ENCODE data around the gene CYTL1. TPM values are rescaled to one million over a fixed set of nuclear protein-coding genes. Genes with fewer than 3 reads are reported as not detected.

Gene CYTL1
- total and polyA plus RNA-seq, 9 of the 15 experiments (the other 6 are each of a cell fraction or from before 2014, with no cell fraction given) = not detected

DNA sequence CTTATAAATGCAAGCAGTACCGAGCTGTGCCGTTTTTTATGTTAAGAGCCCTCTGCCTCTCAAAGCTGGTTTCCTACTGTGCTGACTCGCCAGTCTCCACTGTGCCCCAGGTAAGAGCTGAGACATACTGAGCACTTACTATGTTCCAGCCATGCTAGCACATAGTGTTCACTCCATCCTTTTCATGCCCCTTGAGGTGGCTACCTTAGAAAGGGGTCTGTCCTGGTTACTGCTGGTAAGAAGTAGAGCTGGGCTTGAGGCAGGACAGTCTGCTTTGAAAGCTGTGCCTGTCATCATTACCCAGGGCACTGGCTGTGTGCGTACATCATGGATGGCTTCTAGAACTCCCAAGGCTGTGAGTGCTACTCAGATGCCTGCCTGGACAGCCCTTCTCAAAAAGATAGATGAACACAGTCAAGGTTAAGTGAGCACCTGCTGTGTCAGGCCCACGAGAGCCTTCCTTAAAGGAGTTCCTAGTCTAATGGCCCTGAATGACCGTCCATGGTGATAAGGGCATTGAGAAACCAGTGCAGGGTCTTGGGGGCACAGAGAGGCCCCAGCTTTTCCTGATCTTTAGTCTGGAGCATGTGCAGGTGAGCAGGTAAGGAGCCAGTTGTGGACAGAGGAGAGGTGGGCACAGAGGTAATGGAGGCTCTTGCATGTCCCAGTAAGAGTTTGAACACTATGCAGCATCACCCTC lies 33.6 kb upstream of the CYTL1 start:
- 39% methylated on average over 5 of the region's 6 CpGs for WGBS (ENCODE audit: insufficient coverage, low coverage, missing lambda C conversion rate)
- Histone ChIP-seq H3K4me2 (ENCODE audit: insufficient read depth, low read length) (no peak overlapping the region), H2AFZ (ENCODE audit: low read depth, low read length) (no peak overlapping the region), H4K20me1 (replicated peaks; ENCODE audit: control insufficient read depth, insufficient read depth, low read length) (no peaks in the 10 kb centered on the region), H3K27ac (ENCODE audit: extremely low read depth, low read depth, low read length) (no peak overlapping the region), H3K9me1 (ENCODE audit: control insufficient read depth, insufficient read depth, low read length) (no peaks in the 10 kb centered on the region), H3K4me1 (replicated peaks in 1 of 2; ENCODE audit: control insufficient read depth in 2 of 2, insufficient read depth in 2 of 2, low read length in 2 of 2) (peaks cover 7 to 19% of the 10 kb centered on the region in 2 experiments; a peak in 3 of 5 replicates), H3K36me3 (ENCODE audit: control insufficient read depth, insufficient read depth, low read length) (no peaks in the 10 kb centered on the region), H3K79me2 (ENCODE audit: control insufficient read depth, insufficient read depth, low read length) (no peaks in the 10 kb centered on the region), H3K4me3 (no peak overlapping the region), H3K27me3 (ENCODE audit: control insufficient read depth in 2 of 2, insufficient read depth in 2 of 2, low read length in 2 of 2) (peaks cover 0 to 5% of the 10 kb centered on the region in 2 experiments; a peak in 1 of 5 replicates), H3K9ac (ENCODE audit: insufficient read depth in 1 of 2, low read depth in 2 of 2, low read length in 2 of 2) (no peak overlapping the region), H3K9me3 (replicated peaks; ENCODE audit: control insufficient read depth, insufficient read depth, low read depth, low read length) (no peaks in the 10 kb centered on the region)
- FAIRE-seq (no peak), ATAC-seq (no peak), DNase-seq (ENCODE audit: extremely low read depth in 1 of 4, low spot score in 3 of 4) (no peak)
- BruUV-seq (replicated peaks) = no TSS peak
- in situ Hi-C loops (cut with MboI) (no loop called here), intact Hi-C loops (cut with micrococcal nuclease) (loop anchor here (5.0 kb wide), 1 partner anchor 324 kb away; no protein-coding TSS in a partner anchor)
- ChIA-PET POLR2A (interaction anchor here (0.7 to 1.3 kb wide), 3 partner anchors 9 to 12 kb away, joined by 3 to 4 read pairs (median 3); no protein-coding TSS in a partner anchor), CTCF (ENCODE audit: low intra/inter-chr PET ratio) (no interaction called here)
- TF ChIP-seq NR2C1 (IDR thresholded peaks at IDR 0.05) (no peak), NR2C1 (tag; IDR thresholded peaks at IDR 0.05) (0 out of 2 replicates have a peak, but pooled peaks have one; percentile 36), MECOM (CRISPR knock-in tag; IDR thresholded peaks at IDR 0.05) (no peak)

GRCh38 chr4:5052204-5052702 lies 33.0 kb upstream of the CYTL1 start:
- intact Hi-C loops (cut with micrococcal nuclease) = loop anchor here (5.0 kb wide), 1 partner anchor 325 kb away; no protein-coding TSS in a partner anchor
- Histone ChIP-seq H3K9me3 (replicated peaks; ENCODE audit: control insufficient read depth, insufficient read depth, low read depth, low read length) (no peaks in the 10 kb centered on the region), H3K9me1 (ENCODE audit: control insufficient read depth, insufficient read depth, low read length) (no peaks in the 10 kb centered on the region), H3K4me2 (ENCODE audit: insufficient read depth, low read length) (no peak overlapping the region), H3K27ac (ENCODE audit: extremely low read depth, low read depth, low read length) (no peak overlapping the region), H4K20me1 (replicated peaks; ENCODE audit: control insufficient read depth, insufficient read depth, low read length) (no peaks in the 10 kb centered on the region), H3K4me1 (replicated peaks in 1 of 2; ENCODE audit: control insufficient read depth in 2 of 2, insufficient read depth in 2 of 2, low read length in 2 of 2) (peaks cover 7 to 22% of the 10 kb centered on the region in 2 experiments; a peak in 3 of 5 replicates), H3K79me2 (ENCODE audit: control insufficient read depth, insufficient read depth, low read length) (no peaks in the 10 kb centered on the region), H2AFZ (ENCODE audit: low read depth, low read length) (no peak overlapping the region), H3K9ac (ENCODE audit: insufficient read depth in 1 of 2, low read depth in 2 of 2, low read length in 2 of 2) (no peak overlapping the region), H3K27me3 (ENCODE audit: control insufficient read depth in 2 of 2, insufficient read depth in 2 of 2, low read length in 2 of 2) (peaks cover 0 to 5% of the 10 kb centered on the region in 2 experiments; a peak in 1 of 5 replicates), H3K36me3 (ENCODE audit: control insufficient read depth, insufficient read depth, low read length) (no peaks in the 10 kb centered on the region), H3K4me3 (no peak overlapping the region)
- POLR2A ChIA-PET = interaction anchor here (0.7 to 1.3 kb wide), 3 partner anchors 10 to 11 kb away, joined by 3 to 4 read pairs (median 3); no protein-coding TSS in a partner anchor
- in situ Hi-C loops (cut with MboI) = no loop called here
- ATAC-seq (no peak), FAIRE-seq (no peak), DNase-seq (ENCODE audit: extremely low read depth in 1 of 4, low spot score in 3 of 4) (no peak)
- CTCF ChIA-PET (ENCODE audit: low intra/inter-chr PET ratio) = no interaction called here
- no TSS peak for BruUV-seq (replicated peaks)
- TF ChIP-seq DMBX1 (CRISPR knock-in tag; IDR thresholded peaks at IDR 0.05; ENCODE audit: borderline replicate concordance) = no peak
- TF ChIP-seq ZNF146 (CRISPR knock-in tag; IDR thresholded peaks at IDR 0.05; ENCODE audit: unreplicated experiment) = no peak
- TF ChIP-seq HNRNPUL1 (IDR thresholded peaks at IDR 0.05; ENCODE audit: low read length) = no peak
- no peak for TF ChIP-seq ZKSCAN1 (IDR thresholded peaks at IDR 0.05; ENCODE audit: low read depth, low read length)
- TF ChIP-seq RB1 (IDR thresholded peaks at IDR 0.05; ENCODE audit: low read depth) = no peak
- no peak for TF ChIP-seq SFPQ (IDR thresholded peaks at IDR 0.05; ENCODE audit: low read depth, low read length)
- TF ChIP-seq NFIC (IDR thresholded peaks at IDR 0.05) = no peak
- no peak for TF ChIP-seq SLC30A9 (CRISPR knock-in tag; IDR thresholded peaks at IDR 0.05)
- TF ChIP-seq XRCC3 (IDR thresholded peaks at IDR 0.05) = no peak
- no peak for TF ChIP-seq ARHGAP35 (IDR thresholded peaks at IDR 0.05; ENCODE audit: partially characterized antibody)
- TF ChIP-seq DDX20 (tag; IDR thresholded peaks at IDR 0.05; ENCODE audit: low read depth) = no peak
- 82% methylated on average over 17 of the region's 18 CpGs for WGBS (ENCODE audit: insufficient coverage, low coverage, missing lambda C conversion rate)
